K562 (cell line): ENCODE measurements around the gene FJX1. TPM values are rescaled to one million over a fixed set of nuclear protein-coding genes. Genes with fewer than 3 reads are reported as not detected.

Experiments
- DACH1 ChIP-seq: fragments of 450-650 bp; IDR thresholded peaks from 2 replicates; pipeline ENCODE4 v1.6.1; 2018; ENCODE audit not compliant: partially characterized antibody
- DMBX1 ChIP-seq: fragments of 250-450 bp; sonication (Bioruptor Pico); IDR thresholded peaks from 2 replicates; pipeline ENCODE4 v1.8.0; 2022; ENCODE audit warnings: inconsistent platforms, mild to moderate bottlenecking, moderate library complexity, borderline replicate concordance
- EWSR1 ChIP-seq: fragments of 450-650 bp; IDR thresholded peaks from 2 replicates; pipeline ENCODE4 v1.6.1; 2018; ENCODE audit warnings: borderline replicate concordance, mild to moderate bottlenecking, low read depth, moderate library complexity; ENCODE audit not compliant: partially characterized antibody
- FOXJ3 ChIP-seq: sonication (generic); formaldehyde crosslinking; IDR thresholded peaks from 2 replicates; pipeline ENCODE4 v1.4.0; 2020; ENCODE audit warnings: mild to moderate bottlenecking, missing genetic modification reagents
- HCFC1 ChIP-seq: IDR thresholded peaks from 2 replicates; pipeline ENCODE4 v1.6.1; 2012; ENCODE audit warnings: low read depth, low read length, improper control_type of control experiment
- IFI16 ChIP-seq: fragments of 250-450 bp; sonication (Bioruptor Pico); IDR thresholded peaks from 2 replicates; pipeline ENCODE4 v2.1.2; 2022; ENCODE audit warnings: mild to moderate bottlenecking, inconsistent platforms
- RBM22 ChIP-seq: fragments of 200-400 bp; formaldehyde crosslinking; IDR thresholded peaks from 2 replicates; pipeline ENCODE4 v1.6.1; 2018; ENCODE audit warnings: low read length, low read depth; ENCODE audit not compliant: poor library complexity, severe bottlenecking
- RBM25 ChIP-seq: fragments of 200-400 bp; formaldehyde crosslinking; IDR thresholded peaks from 2 replicates; pipeline ENCODE4 v1.6.1; 2018; ENCODE audit warnings: low read length, low read depth, moderate library complexity; ENCODE audit not compliant: severe bottlenecking
- SMAD3 ChIP-seq: fragments of 450-650 bp; formaldehyde crosslinking; conservative IDR thresholded peaks from 2 replicates; pipeline ENCODE4 v1.4.0; 2020; ENCODE audit warnings: mild to moderate bottlenecking
- SMAD4 ChIP-seq: fragments of 250-450 bp; sonication (Bioruptor Pico); conservative IDR thresholded peaks from 2 replicates; pipeline ENCODE4 v1.8.0; 2021; ENCODE audit warnings: inconsistent platforms, mild to moderate bottlenecking, moderate library complexity
- STAG1 ChIP-seq: sonication (generic); formaldehyde crosslinking; IDR thresholded peaks from 2 replicates; pipeline ENCODE4 v1.5.0; 2020; ENCODE audit warnings: missing genetic modification reagents, borderline replicate concordance
- TFAM ChIP-seq: fragments of 250-450 bp; sonication (Bioruptor Pico); conservative IDR thresholded peaks from 2 replicates; pipeline ENCODE4 v1.5.0; 2021; ENCODE audit warnings: mild to moderate bottlenecking, moderate library complexity
- ZNF12 ChIP-seq: sonication (generic); formaldehyde crosslinking; IDR thresholded peaks from 2 replicates; pipeline ENCODE4 v1.4.0; 2020; ENCODE audit warnings: mild to moderate bottlenecking, missing genetic modification reagents
- ZNF133 ChIP-seq: fragments of 250-450 bp; sonication (Bioruptor Pico); IDR thresholded peaks from 2 replicates; pipeline ENCODE4 v1.4.0; 2020; ENCODE audit warnings: mild to moderate bottlenecking
- ZNF24 ChIP-seq: fragments of 450-650 bp; IDR thresholded peaks from 2 replicates; pipeline ENCODE4 v1.6.1; 2016
- ZNF445 ChIP-seq: fragments of 250-450 bp; sonication (Bioruptor Pico); IDR thresholded peaks from 2 replicates; pipeline ENCODE4 v1.4.0; 2020; ENCODE audit warnings: low read depth, mild to moderate bottlenecking, moderate library complexity
- ZNF584 ChIP-seq: fragments of 200-800 bp; sonication (Bioruptor generic); IDR thresholded peaks from 2 replicates; pipeline ENCODE4 v1.6.1; 2016; ENCODE audit warnings: low read depth, mild to moderate bottlenecking, missing genetic modification characterization, missing compliant biosample characterization
- ZNF764 ChIP-seq: fragments of 250-450 bp; sonication (Bioruptor Pico); IDR thresholded peaks from 2 replicates; pipeline ENCODE4 v1.4.0; 2020; ENCODE audit warnings: low read depth, mild to moderate bottlenecking, moderate library complexity
- ZNF780A ChIP-seq: fragments of 250-450 bp; sonication (Bioruptor Pico); IDR thresholded peaks from 2 replicates; pipeline ENCODE4 v1.5.0; 2021; ENCODE audit warnings: mild to moderate bottlenecking
- polyA plus RNA-seq, 8 experiments: library from polyadenylated mRNA; depleted of rRNA in 4 of 8; stranded (reverse) in 5 of 8; unstranded in 3 of 8; fragments of >200 nt; fragmentation: Nextera tagmentation in 2 of 8; fragmentation: Illumina TruSeq in 1 of 8; extraction: Ambion mirVana in 2 of 8; extraction: Trizol in 1 of 8; gene quantifications; 2 replicates each; pipeline versions ENCODE4 v1.2.1 to v1.2.3, GENCODE V29; 2011 to 2014; ENCODE audit warnings: inconsistent platforms in 1 of 8, missing spikeins in 1 of 8
- total RNA-seq, 7 experiments: library from RNA; depleted of rRNA in 6 of 7; stranded (reverse); fragments of >200 nt in 6 of 7; fragmentation: Illumina TruSeq in 2 of 7; extraction: Trizol in 2 of 7; gene quantifications; 2 replicates each; pipeline versions ENCODE4 v1.2.1 to v1.2.3, GENCODE V29; 2011 to 2021; ENCODE audit warnings: low replicate concordance in 1 of 7
- TF ChIP-seq, protein P1 (sequence below): fragments of 250-450 bp; sonication (Bioruptor Pico); IDR thresholded peaks from 2 replicates; pipeline ENCODE4 v1.8.0; 2021; ENCODE audit warnings: mild to moderate bottlenecking, moderate library complexity
- TF ChIP-seq, protein P2 (sequence below): fragments of 250-450 bp; sonication (Bioruptor Pico); IDR thresholded peaks from 2 replicates; pipeline ENCODE4 v1.4.0; 2020
- TF ChIP-seq, protein P3 (sequence below): fragments of 250-450 bp; sonication (Bioruptor Pico); IDR thresholded peaks from 2 replicates; pipeline ENCODE4 v1.5.0; 2020; ENCODE audit warnings: mild to moderate bottlenecking
- TF ChIP-seq, protein P4 (sequence below): fragments of 150-350 bp; conservative IDR thresholded peaks from 2 replicates; pipeline ENCODE4 v1.6.1; 2014; ENCODE audit warnings: low read length

Gene FJX1
- total and polyA plus RNA-seq, 9 of the 15 experiments (the other 6 are each of a cell fraction or from before 2014, with no cell fraction given): 0.10 to 2.7 (median 0.72) TPM

DNA sequence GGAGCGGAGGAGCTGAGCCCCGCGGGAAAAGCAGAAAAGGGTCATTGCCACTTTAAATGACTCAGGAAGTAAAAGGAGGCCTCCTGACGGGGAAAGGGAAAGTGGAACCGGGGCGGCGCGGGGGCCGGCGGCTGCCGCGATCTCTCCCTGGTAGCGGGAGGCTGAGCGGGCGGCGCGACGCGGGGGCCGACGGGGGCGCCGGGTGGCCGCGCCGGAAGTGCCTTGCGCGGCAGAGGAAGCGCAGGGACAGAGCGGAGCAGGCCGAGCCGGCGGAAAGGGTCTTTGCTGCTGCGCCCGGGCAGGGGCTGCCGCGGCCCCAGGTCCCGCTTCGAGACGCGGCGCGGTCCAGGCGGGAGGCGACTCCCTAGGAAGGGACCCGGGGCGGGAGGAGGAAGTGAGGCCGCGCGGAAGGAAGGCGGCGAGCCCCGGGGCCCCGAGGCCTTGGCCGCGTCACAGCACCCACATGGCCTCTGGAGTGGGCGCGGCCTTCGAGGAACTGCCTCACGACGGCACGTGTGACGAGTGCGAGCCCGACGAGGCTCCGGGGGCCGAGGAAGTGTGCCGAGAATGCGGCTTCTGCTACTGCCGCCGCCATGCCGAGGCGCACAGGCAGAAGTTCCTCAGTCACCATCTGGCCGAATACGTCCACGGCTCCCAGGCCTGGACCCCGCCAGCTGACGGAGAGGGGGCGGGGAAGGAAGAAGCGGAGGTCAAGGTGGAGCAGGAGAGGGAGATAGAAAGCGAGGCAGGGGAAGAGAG is 44.6 kb downstream of the FJX1 start, which contains the start of gene TRIM44 (continued):
- TF ChIP-seq, protein P1, sequence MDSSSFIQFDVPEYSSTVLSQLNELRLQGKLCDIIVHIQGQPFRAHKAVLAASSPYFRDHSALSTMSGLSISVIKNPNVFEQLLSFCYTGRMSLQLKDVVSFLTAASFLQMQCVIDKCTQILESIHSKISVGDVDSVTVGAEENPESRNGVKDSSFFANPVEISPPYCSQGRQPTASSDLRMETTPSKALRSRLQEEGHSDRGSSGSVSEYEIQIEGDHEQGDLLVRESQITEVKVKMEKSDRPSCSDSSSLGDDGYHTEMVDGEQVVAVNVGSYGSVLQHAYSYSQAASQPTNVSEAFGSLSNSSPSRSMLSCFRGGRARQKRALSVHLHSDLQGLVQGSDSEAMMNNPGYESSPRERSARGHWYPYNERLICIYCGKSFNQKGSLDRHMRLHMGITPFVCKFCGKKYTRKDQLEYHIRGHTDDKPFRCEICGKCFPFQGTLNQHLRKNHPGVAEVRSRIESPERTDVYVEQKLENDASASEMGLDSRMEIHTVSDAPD (CRISPR knock-in tag): no peak
- TF ChIP-seq RBM22 (no peak), ZNF12 (peak; percentile 78; the same call in 1 of the 2 replicates), ZNF780A (CRISPR knock-in tag) (no peak), FOXJ3 (CRISPR knock-in tag) (no peak), RBM25 (peak; percentile 18), ZNF764 (no peak), ZNF584 (CRISPR knock-in tag) (no peak), IFI16 (CRISPR knock-in tag) (no peak), EWSR1 (no peak), ZNF133 (CRISPR knock-in tag) (no peak), SMAD3 (CRISPR knock-in tag) (0 out of 2 replicates have a peak, but pooled peaks have one; percentile 41), ZNF24 (no peak; the same call in 1 of the 2 replicates), DACH1 (peak; percentile 65), STAG1 (CRISPR knock-in tag) (peak; percentile 57; the same call in 1 of the 2 replicates), ZNF445 (CRISPR knock-in tag) (no peak), SMAD4 (peak; percentile 94), HCFC1 (peak; percentile 62), DMBX1 (CRISPR knock-in tag) (no peak), TFAM (CRISPR knock-in tag) (no peak)
- TF ChIP-seq, protein P2, sequence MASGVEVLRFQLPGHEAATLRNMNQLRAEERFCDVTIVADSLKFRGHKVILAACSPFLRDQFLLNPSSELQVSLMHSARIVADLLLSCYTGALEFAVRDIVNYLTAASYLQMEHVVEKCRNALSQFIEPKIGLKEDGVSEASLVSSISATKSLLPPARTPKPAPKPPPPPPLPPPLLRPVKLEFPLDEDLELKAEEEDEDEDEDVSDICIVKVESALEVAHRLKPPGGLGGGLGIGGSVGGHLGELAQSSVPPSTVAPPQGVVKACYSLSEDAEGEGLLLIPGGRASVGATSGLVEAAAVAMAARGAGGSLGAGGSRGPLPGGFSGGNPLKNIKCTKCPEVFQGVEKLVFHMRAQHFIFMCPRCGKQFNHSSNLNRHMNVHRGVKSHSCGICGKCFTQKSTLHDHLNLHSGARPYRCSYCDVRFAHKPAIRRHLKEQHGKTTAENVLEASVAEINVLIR (CRISPR knock-in tag): peak; percentile 68
- TF ChIP-seq, protein P3, sequence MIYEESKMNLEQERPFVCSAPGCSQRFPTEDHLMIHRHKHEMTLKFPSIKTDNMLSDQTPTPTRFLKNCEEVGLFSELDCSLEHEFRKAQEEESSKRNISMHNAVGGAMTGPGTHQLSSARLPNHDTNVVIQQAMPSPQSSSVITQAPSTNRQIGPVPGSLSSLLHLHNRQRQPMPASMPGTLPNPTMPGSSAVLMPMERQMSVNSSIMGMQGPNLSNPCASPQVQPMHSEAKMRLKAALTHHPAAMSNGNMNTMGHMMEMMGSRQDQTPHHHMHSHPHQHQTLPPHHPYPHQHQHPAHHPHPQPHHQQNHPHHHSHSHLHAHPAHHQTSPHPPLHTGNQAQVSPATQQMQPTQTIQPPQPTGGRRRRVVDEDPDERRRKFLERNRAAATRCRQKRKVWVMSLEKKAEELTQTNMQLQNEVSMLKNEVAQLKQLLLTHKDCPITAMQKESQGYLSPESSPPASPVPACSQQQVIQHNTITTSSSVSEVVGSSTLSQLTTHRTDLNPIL (CRISPR knock-in tag): no peak
- TF ChIP-seq, protein P4, sequence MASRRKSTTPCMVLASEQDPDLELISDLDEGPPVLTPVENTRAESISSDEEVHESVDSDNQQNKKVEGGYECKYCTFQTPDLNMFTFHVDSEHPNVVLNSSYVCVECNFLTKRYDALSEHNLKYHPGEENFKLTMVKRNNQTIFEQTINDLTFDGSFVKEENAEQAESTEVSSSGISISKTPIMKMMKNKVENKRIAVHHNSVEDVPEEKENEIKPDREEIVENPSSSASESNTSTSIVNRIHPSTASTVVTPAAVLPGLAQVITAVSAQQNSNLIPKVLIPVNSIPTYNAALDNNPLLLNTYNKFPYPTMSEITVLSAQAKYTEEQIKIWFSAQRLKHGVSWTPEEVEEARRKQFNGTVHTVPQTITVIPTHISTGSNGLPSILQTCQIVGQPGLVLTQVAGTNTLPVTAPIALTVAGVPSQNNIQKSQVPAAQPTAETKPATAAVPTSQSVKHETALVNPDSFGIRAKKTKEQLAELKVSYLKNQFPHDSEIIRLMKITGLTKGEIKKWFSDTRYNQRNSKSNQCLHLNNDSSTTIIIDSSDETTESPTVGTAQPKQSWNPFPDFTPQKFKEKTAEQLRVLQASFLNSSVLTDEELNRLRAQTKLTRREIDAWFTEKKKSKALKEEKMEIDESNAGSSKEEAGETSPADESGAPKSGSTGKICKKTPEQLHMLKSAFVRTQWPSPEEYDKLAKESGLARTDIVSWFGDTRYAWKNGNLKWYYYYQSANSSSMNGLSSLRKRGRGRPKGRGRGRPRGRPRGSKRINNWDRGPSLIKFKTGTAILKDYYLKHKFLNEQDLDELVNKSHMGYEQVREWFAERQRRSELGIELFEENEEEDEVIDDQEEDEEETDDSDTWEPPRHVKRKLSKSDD: no peak
